Measurements from ENCODE around the gene PLSCR3.

PLSCR3 gene

GRCh38 chr17:7394452-7395191 is at the start of gene PLSCR3:
Gene PLSCR3 (minus strand): TSS chr17:7394525. CDS start chr17:7394110, 415 bp downstream.
- TF ChIP-seq CTCF (conservative IDR thresholded peaks at IDR 0.05) (no peak; the same call in 1 of the 2 replicates), ZFX (IDR thresholded peaks at IDR 0.05) (peak; percentile 20; the same call in 1 of the 2 replicates)
- H3K27ac ChIP-seq: peak within 1 kb of the TSS; percentile 82

GRCh38 chr17:7443499-7444485 is 49.5 kb upstream of the PLSCR3 start:
- H3K27ac ChIP-seq: no peak overlapping the region
- TF ChIP-seq CTCF (conservative IDR thresholded peaks at IDR 0.05): no peak
- TF ChIP-seq ZFX (IDR thresholded peaks at IDR 0.05): no peak

GRCh38 chr17:7442142-7442541 is 47.8 kb upstream of the PLSCR3 start:
- H3K27ac ChIP-seq: no peak overlapping the region
- no peak for TF ChIP-seq CTCF (conservative IDR thresholded peaks at IDR 0.05)
- no peak for TF ChIP-seq ZFX (IDR thresholded peaks at IDR 0.05)

GRCh38 chr17:7441266-7441665 is 46.9 kb upstream of the PLSCR3 start:
- H3K27ac ChIP-seq: no peak overlapping the region
- TF ChIP-seq ZFX (IDR thresholded peaks at IDR 0.05) (no peak), CTCF (conservative IDR thresholded peaks at IDR 0.05) (no peak)

- TF ChIP-seq ZFX (IDR thresholded peaks at IDR 0.05): no peak
- no peak for TF ChIP-seq CTCF (conservative IDR thresholded peaks at IDR 0.05)
- no peak overlapping the region for H3K27ac ChIP-seq
Measured at GRCh38 chr17:7440834-7441195, 46.5 kb upstream of the PLSCR3 start.

- TF ChIP-seq ZFX (IDR thresholded peaks at IDR 0.05) (no peak), CTCF (conservative IDR thresholded peaks at IDR 0.05) (no peak)
- no peak overlapping the region for H3K27ac ChIP-seq
Measured at GRCh38 chr17:7440113-7440833, 45.9 kb upstream of the PLSCR3 start.
